CD4-positive, alpha-beta T cell (primary cell): ENCODE data around the gene ELFN2. TPM values are rescaled to one million over a fixed set of nuclear protein-coding genes. Genes with fewer than 3 reads are reported as not detected.
"Not testable (repeated sequence)": the region's sequence is repeated elsewhere in the genome, so short reads cannot be mapped to it uniquely, and the experiment has no call there.

ENCODE experiments used
- ATAC-seq: fragments of 200-7000 bp; cut with Tn5 transposase; one replicate; pipeline ENCODE4 v1.10.0; 2022; ENCODE audit warnings: mild to moderate bottlenecking; ENCODE audit not compliant: poor library complexity
- CTCF ChIA-PET: fragments of 350-600 bp; sonication (Branson Sonifier 250); formaldehyde crosslinking; loops from one replicate; lab custom pipeline; 2021; ENCODE audit warnings: antibody characterized with exemption, inconsistent platforms; lab: Charles Lee
- POLR2A ChIA-PET: fragments of 350-600 bp; sonication (Branson Sonifier 250); formaldehyde crosslinking; loops from one replicate; lab custom pipeline; 2021; ENCODE audit warnings: antibody characterized with exemption, inconsistent platforms; lab: Charles Lee
- DNase-seq, 14 experiments: peaks; one replicate each; pipeline ENCODE4 v3.0.0-alpha.2; 2013 to 2020; ENCODE audit warnings: mixed read lengths in 2 of 14
- H3K27ac ChIP-seq, 2 donors: one replicate each; pipeline versions ENCODE4 v1.5.1 to v1.7.0; 2013; ENCODE audit warnings: low read length in 2 of 2, low read depth in 1 of 2, mild to moderate bottlenecking in 1 of 2
- H3K27me3 ChIP-seq, 2 experiments: 1 replicate in 1 of 2; 2 replicates in 1 of 2; pipeline versions ENCODE4 v1.6.1 to v1.7.0; 2013; ENCODE audit warnings: low read length in 2 of 2, control low read depth in 1 of 2, mild to moderate bottlenecking in 1 of 2, moderate library complexity in 1 of 2; ENCODE audit not compliant: insufficient read depth in 2 of 2, control insufficient read depth in 1 of 2
- H3K36me3 ChIP-seq: one replicate; pipeline ENCODE4 v1.6.1; 2013; ENCODE audit warnings: low read length, control low read depth; ENCODE audit not compliant: insufficient read depth
- H3K4me1 ChIP-seq: one replicate; pipeline ENCODE4 v1.6.1; 2013; ENCODE audit warnings: low read length, control low read depth; ENCODE audit not compliant: insufficient read depth
- H3K4me3 ChIP-seq: one replicate; pipeline ENCODE4 v1.5.1; 2013; ENCODE audit warnings: mild to moderate bottlenecking, low read length, moderate library complexity
- H3K9me3 ChIP-seq, 2 experiments: 1 replicate in 1 of 2; 2 replicates in 1 of 2; pipeline versions ENCODE4 v1.6.1 to v1.7.0; 2013; ENCODE audit warnings: low read length in 2 of 2, mild to moderate bottlenecking in 2 of 2, control low read depth in 1 of 2, moderate library complexity in 1 of 2; ENCODE audit not compliant: control insufficient read depth in 1 of 2, insufficient read depth in 1 of 2
- H3K27ac Mint-ChIP-seq: one replicate; pipeline ENCODE4 v1.8.0; 2020; ENCODE audit warnings: mixed read lengths
- H3K27me3 Mint-ChIP-seq: one replicate; pipeline ENCODE4 v1.8.0; 2021; ENCODE audit warnings: mixed read lengths
- H3K36me3 Mint-ChIP-seq: one replicate; pipeline ENCODE4 v1.8.0; 2021; ENCODE audit warnings: low read depth, mixed read lengths
- H3K4me1 Mint-ChIP-seq: one replicate; pipeline ENCODE4 v1.8.0; 2021; ENCODE audit warnings: low read depth, mixed read lengths
- H3K4me3 Mint-ChIP-seq: one replicate; pipeline ENCODE4 v1.8.0; 2020; ENCODE audit warnings: mild to moderate bottlenecking, mixed read lengths
- H3K9me3 Mint-ChIP-seq: one replicate; pipeline ENCODE4 v1.8.0; 2020; ENCODE audit warnings: mixed read lengths
- CTCF ChIP-seq: fragments of 200-600 bp; IDR thresholded peaks from one replicate; pipeline ENCODE4 v1.8.0; 2022; ENCODE audit warnings: antibody characterized with exemption, mild to moderate bottlenecking
- intact Hi-C, 2 experiments: fragments of 100-400 bp; cut with DNase I in 1 of 2; cut with micrococcal nuclease in 1 of 2; formaldehyde crosslinking; loops; one replicate each; pipeline versions ENCODE4 v1.15.1 to v1.9.0; 2023 to 2025; cut with DNase I, micrococcal nuclease
- total RNA-seq, 174 experiments: library from RNA in 2 of 174; stranded (reverse) in 2 of 174; gene quantifications; one replicate each; pipeline ENCODE4 v1.2.3 and lab custom pipeline; 2021 to 2026

Gene ELFN2
- total RNA-seq, 2 experiments from 2014 or later = 0.05 to 0.20 TPM

GRCh38 chr22:37329238-37330140 lies 97.8 kb downstream of the ELFN2 start:
- no peak overlapping the region for H3K4me3 Mint-ChIP-seq

GRCh38 chr22:37328538-37329237 lies 98.6 kb downstream of the ELFN2 start:
- ATAC-seq, H3K4me3 Mint-ChIP-seq, H3K27ac ChIP-seq, POLR2A ChIA-PET, H3K27ac Mint-ChIP-seq, H3K36me3 ChIP-seq, H3K9me3 Mint-ChIP-seq, intact Hi-C loops, H3K4me1 Mint-ChIP-seq, H3K4me3 ChIP-seq, DNase-seq, CTCF ChIA-PET, H3K36me3 Mint-ChIP-seq: not testable (repeated sequence)
- Histone ChIP-seq H3K9me3 (peaks cover 0 to 15% of the 10 kb centered on the region in 2 experiments), H3K4me1 (peaks cover 11% of the 10 kb centered on the region), H3K27me3 (peaks cover 49 to 52% of the 10 kb centered on the region in 2 experiments)
- H3K27me3 Mint-ChIP-seq = peaks cover 78% of the 10 kb centered on the region

More at GRCh38 chr22:37329238-37330140, 97.8 kb downstream of the ELFN2 start:
- no peak for ATAC-seq
- H3K9me3 ChIP-seq = peaks cover 0 to 13% of the 10 kb centered on the region in 2 experiments
- H3K27ac Mint-ChIP-seq = no peak overlapping the region
- TF ChIP-seq CTCF = no peak
- H3K36me3 ChIP-seq = no peaks in the 10 kb centered on the region
- H3K36me3 Mint-ChIP-seq = no peaks in the 10 kb centered on the region
- peaks cover 16% of the 10 kb centered on the region for H3K4me1 ChIP-seq
- no peak overlapping the region for H3K4me3 ChIP-seq
- DNase-seq = no peak
- H3K27me3 Mint-ChIP-seq = peaks cover 79% of the 10 kb centered on the region
- H3K27me3 ChIP-seq = peaks cover 49 to 52% of the 10 kb centered on the region in 2 experiments
- no peaks in the 10 kb centered on the region for H3K9me3 Mint-ChIP-seq
- peaks cover 6% of the 10 kb centered on the region for H3K4me1 Mint-ChIP-seq
- no peak overlapping the region for H3K27ac ChIP-seq
- intact Hi-C loops = no loop called here
- ChIA-PET POLR2A (no interaction called here), CTCF (no interaction called here)

GRCh38 chr22:37328017-37328416 lies 99.3 kb downstream of the ELFN2 start:
- H3K4me3 ChIP-seq = no peak overlapping the region
- H3K27ac ChIP-seq = no peak overlapping the region
- Mint-ChIP-seq H3K36me3 (no peaks in the 10 kb centered on the region), H3K4me3 (no peak overlapping the region), H3K9me3 (no peaks in the 10 kb centered on the region), H3K4me1 (no peaks in the 10 kb centered on the region), H3K27ac (no peak overlapping the region), H3K27me3 (peaks cover 77% of the 10 kb centered on the region)
- H3K4me1 ChIP-seq = peaks cover 11% of the 10 kb centered on the region
- TF ChIP-seq CTCF = no peak
- ChIA-PET POLR2A (no interaction called here), CTCF (no interaction called here)
- H3K9me3 ChIP-seq = peaks cover 0 to 14% of the 10 kb centered on the region in 2 experiments
- DNase-seq = no peak
- H3K36me3 ChIP-seq = no peaks in the 10 kb centered on the region
- ATAC-seq = no peak
- H3K27me3 ChIP-seq = peaks cover 48 to 54% of the 10 kb centered on the region in 2 experiments
- intact Hi-C loops = no loop called here
